OCI-LY3 (cell line): ENCODE measurements around the gene LHX1.

Experiments
- H2AFZ ChIP-seq: fragments of 200-600, 300-600 bp; shearing (Covaris generic); 2 replicates; pipeline ENCODE4 v1.6.0; 2014; ENCODE audit warnings: antibody characterized with exemption, low read depth, low read length
- H3K27ac ChIP-seq: fragments of 200-600, 300-600 bp; sonication (generic); 2 replicates; pipeline ENCODE4 v1.5.1; 2014; ENCODE audit warnings: mild to moderate bottlenecking, low read length, moderate library complexity, mixed read lengths
- H3K27me3 ChIP-seq: fragments of 200-600, 300-600 bp; sonication (generic); 2 replicates; pipeline ENCODE4 v1.6.1; 2014; ENCODE audit warnings: low read depth, low read length, mixed read lengths
- H3K36me3 ChIP-seq: fragments of 200-600, 300-600 bp; sonication (generic); replicated peaks from 2 replicates; pipeline ENCODE3; 2014; ENCODE audit warnings: low read depth, low read length, mixed read lengths
- H3K4me1 ChIP-seq: fragments of 300-600, 200-600 bp; sonication (generic); 2 replicates; pipeline ENCODE4 v1.6.1; 2014; ENCODE audit warnings: low read length, mixed read lengths
- H3K4me2 ChIP-seq: fragments of 200-600, 300-600 bp; sonication (generic); 2 replicates; pipeline ENCODE4 v1.6.1; 2014; ENCODE audit warnings: low read length, mixed read lengths
- H3K4me3 ChIP-seq: fragments of 300-600, 200-600 bp; sonication (generic); 2 replicates; pipeline ENCODE4 v1.5.1; 2014; ENCODE audit warnings: antibody characterized with exemption, mild to moderate bottlenecking, low read length, moderate library complexity
- H3K79me2 ChIP-seq: fragments of 300-600, 200-600 bp; shearing (Covaris generic); 2 replicates; pipeline ENCODE4 v1.6.1; 2014; ENCODE audit warnings: mild to moderate bottlenecking, low read length, mixed read lengths
- H3K9ac ChIP-seq: fragments of 300-600, 200-600 bp; shearing (Covaris generic); 2 replicates; pipeline ENCODE4 v1.6.0; 2014; ENCODE audit warnings: mild to moderate bottlenecking, low read length, moderate library complexity
- H3K9me3 ChIP-seq: fragments of 200-600, 300-600 bp; shearing (Covaris generic); 2 replicates; pipeline ENCODE4 v1.6.1; 2014; ENCODE audit warnings: low read length, mixed read lengths; ENCODE audit not compliant: insufficient read depth
- H4K20me1 ChIP-seq: fragments of 200-600, 300-600 bp; sonication (generic); 2 replicates; pipeline ENCODE4 v1.6.1; 2016; ENCODE audit warnings: low read length, mixed read lengths; ENCODE audit not compliant: insufficient read depth
- EZH2phosphoT487 ChIP-seq: fragments of 200-600 bp; shearing (Covaris generic); IDR thresholded peaks from 2 replicates; pipeline ENCODE4 v1.6.1; 2018; ENCODE audit warnings: antibody characterized with exemption, mixed run types, low read depth
- TF ChIP-seq, protein P1 (sequence below): fragments of 200-600, 300-600 bp; sonication (generic); IDR thresholded peaks from 2 replicates; pipeline ENCODE4 v1.5.1; 2014; ENCODE audit warnings: antibody characterized with exemption, low read length, low read depth

LHX1 gene

DNA sequence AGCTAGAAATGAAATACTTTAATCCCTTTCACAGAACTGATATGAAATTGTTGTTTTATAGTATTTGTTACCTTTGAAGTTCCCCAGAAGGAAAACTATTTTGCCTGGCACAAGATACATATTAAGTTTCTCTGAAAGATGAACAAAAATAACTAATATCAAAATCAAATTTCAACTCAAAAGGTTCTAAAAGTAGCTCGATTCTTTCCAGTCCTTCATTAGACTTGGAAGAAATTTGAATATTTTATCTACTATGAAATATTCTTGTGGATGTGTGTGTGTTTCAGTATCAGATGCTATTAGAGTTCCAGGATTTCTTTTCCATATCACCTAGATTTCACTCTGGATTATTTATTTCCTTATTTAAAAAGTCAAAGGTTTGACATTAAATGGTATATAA lies 7.9 kb downstream of the LHX1 start:
- H3K79me2 ChIP-seq, result peaks cover 14% of the 10 kb centered on the region
- peaks cover 21% of the 10 kb centered on the region for H3K27me3 ChIP-seq
- no peak overlapping the region for H3K27ac ChIP-seq
- H3K9me3 ChIP-seq, result no peaks in the 10 kb centered on the region
- 0 out of 2 replicates have a peak overlapping the region, but pooled peaks have one; percentile 8 for H2AFZ ChIP-seq
- no peak overlapping the region for H3K9ac ChIP-seq
- TF ChIP-seq, protein P1, sequence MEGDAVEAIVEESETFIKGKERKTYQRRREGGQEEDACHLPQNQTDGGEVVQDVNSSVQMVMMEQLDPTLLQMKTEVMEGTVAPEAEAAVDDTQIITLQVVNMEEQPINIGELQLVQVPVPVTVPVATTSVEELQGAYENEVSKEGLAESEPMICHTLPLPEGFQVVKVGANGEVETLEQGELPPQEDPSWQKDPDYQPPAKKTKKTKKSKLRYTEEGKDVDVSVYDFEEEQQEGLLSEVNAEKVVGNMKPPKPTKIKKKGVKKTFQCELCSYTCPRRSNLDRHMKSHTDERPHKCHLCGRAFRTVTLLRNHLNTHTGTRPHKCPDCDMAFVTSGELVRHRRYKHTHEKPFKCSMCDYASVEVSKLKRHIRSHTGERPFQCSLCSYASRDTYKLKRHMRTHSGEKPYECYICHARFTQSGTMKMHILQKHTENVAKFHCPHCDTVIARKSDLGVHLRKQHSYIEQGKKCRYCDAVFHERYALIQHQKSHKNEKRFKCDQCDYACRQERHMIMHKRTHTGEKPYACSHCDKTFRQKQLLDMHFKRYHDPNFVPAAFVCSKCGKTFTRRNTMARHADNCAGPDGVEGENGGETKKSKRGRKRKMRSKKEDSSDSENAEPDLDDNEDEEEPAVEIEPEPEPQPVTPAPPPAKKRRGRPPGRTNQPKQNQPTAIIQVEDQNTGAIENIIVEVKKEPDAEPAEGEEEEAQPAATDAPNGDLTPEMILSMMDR, result no peak
- no peak for TF ChIP-seq EZH2phosphoT487
- no peak overlapping the region for H3K4me2 ChIP-seq
- no peak overlapping the region for H3K4me3 ChIP-seq
- H3K4me1 ChIP-seq, result peaks cover 10% of the 10 kb centered on the region
- H3K36me3 ChIP-seq, result peaks cover 1% of the 10 kb centered on the region
- H4K20me1 ChIP-seq, result 0 out of 2 replicates have a peak, but pooled peaks cover 6% of the 10 kb centered on the region

DNA sequence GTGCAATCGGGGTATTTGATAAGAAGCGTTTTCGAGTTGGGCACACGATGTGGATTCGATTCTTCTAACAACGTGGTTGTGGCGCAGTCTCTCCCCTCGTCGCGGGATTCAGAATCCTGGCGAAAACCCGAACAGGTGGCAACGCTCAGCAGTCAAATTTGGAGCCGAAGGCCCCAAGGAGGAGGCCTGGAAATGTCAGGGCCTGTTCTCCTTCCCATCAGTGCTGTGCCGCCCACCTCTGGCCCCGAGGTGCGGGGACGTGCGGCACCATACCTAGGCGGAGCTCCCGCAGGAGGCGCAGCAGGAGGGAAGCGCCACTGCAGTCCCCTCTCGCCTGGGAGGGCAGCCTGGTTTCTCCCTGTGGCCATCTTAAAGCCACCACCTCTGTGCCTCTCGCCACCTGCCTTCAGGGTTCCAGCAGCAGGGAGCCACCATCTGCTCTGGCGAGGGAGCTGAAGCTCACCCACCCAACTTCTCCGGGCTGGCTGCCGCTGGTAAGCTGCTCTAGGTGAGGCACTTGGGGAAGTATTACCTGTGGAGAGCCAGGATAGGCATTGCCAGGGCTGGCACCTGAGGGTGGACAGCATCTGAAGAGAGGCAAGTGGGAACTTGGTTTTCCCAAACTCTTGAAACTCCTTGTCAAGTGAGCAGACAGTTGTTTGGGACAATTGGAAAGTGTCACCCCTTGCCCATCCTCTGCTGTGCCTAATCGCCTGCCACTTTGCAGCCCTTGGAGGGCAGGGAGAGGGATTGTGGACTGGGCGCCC lies 8.9 kb downstream of the LHX1 start:
- no peak overlapping the region for H3K27ac ChIP-seq
- TF ChIP-seq, protein P1, result no peak
- no peak for TF ChIP-seq EZH2phosphoT487
- H3K4me1 ChIP-seq, result peaks cover 15% of the 10 kb centered on the region
- H2AFZ ChIP-seq, result no peak overlapping the region
- no peak overlapping the region for H3K9ac ChIP-seq
- H3K27me3 ChIP-seq, result peaks cover 21% of the 10 kb centered on the region
- no peak overlapping the region for H3K4me2 ChIP-seq
- H3K36me3 ChIP-seq, result peaks cover 7% of the 10 kb centered on the region
- H4K20me1 ChIP-seq, result 0 out of 2 replicates have a peak, but pooled peaks cover 7% of the 10 kb centered on the region
- no peak overlapping the region for H3K4me3 ChIP-seq
- H3K9me3 ChIP-seq, result no peaks in the 10 kb centered on the region
- H3K79me2 ChIP-seq, result peaks cover 24% of the 10 kb centered on the region

DNA sequence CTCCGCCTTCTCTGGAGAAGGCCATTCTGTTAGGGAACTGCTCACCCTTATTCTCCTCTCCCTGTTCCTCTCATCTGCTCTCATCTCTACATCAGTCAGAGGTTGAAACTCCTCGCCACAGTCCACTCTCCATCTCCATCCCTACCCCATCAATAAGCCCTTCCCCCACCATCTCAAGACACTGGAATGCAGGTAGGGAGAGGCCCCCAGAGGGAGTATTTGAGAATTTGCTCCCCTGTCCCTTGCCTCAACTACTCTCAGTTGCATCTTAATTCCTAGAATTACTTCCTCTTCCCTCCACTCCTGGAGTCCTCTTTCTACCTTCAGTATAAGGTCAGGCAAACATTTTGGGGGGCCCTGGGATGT lies 9.4 kb downstream of the LHX1 start:
- Histone ChIP-seq H3K9me3 (no peaks in the 10 kb centered on the region), H3K4me2 (no peak overlapping the region), H3K27me3 (peaks cover 21% of the 10 kb centered on the region), H3K36me3 (peaks cover 11% of the 10 kb centered on the region), H4K20me1 (0 out of 2 replicates have a peak, but pooled peaks cover 7% of the 10 kb centered on the region), H3K4me1 (peaks cover 15% of the 10 kb centered on the region), H3K79me2 (peaks cover 29% of the 10 kb centered on the region), H3K27ac (no peak overlapping the region), H3K9ac (no peak overlapping the region), H3K4me3 (no peak overlapping the region), H2AFZ (no peak overlapping the region)
- no peak for TF ChIP-seq EZH2phosphoT487
- TF ChIP-seq, protein P1, result no peak

DNA sequence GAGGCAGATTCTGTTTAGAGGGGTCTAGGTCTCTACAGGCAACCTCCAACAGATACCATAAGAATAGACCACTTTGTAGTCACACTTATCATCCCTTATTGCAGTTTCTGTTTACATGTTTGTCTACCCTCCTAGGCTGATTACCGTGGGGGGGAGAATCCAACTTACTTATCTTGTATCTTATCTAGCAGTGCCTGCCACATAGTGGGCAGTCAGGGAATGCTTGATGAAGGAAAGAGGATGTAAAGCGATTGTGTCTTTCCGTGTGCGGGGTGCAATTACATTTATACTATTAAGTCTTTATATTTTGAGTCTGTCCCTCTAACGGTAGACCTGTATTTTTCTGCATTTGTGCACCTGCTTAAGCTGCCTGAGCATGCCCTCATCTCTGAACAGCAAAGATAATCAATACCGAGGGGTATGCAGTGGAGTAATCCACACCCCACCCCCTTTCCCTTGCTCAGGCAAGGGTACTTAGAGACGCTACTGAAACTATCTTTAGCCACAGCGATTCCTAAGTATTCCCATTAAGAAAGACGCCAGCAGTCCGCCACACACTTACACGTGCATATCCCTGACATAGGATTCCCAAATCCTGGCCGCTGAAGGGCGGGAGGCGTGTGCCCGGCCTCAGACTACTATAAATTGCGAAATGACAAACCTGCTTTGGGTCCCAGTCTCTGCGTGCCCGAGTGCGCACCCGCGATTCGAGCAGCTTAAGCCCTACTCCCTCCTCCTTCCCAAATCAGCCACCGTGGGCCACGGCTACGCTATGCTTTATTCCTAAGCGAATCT lies 10.8 kb downstream of the LHX1 start:
- no peak for TF ChIP-seq EZH2phosphoT487
- TF ChIP-seq, protein P1, result no peak
- Histone ChIP-seq H3K9ac (peak overlapping the region; percentile 67), H3K9me3 (no peaks in the 10 kb centered on the region), H3K4me2 (peak overlapping the region; percentile 85), H3K27ac (peak overlapping the region; percentile 15; the same call in 1 of the 2 replicates), H3K4me3 (peak overlapping the region; percentile 91), H4K20me1 (0 out of 2 replicates have a peak, but pooled peaks cover 7% of the 10 kb centered on the region), H3K27me3 (peaks cover 21% of the 10 kb centered on the region), H3K79me2 (peaks cover 42% of the 10 kb centered on the region), H3K36me3 (peaks cover 24% of the 10 kb centered on the region), H3K4me1 (peaks cover 15% of the 10 kb centered on the region), H2AFZ (peak overlapping the region; percentile 78)
